Kidney tubule cell (primary cell): ENCODE data around the gene HYOU1.
A peak's percentile ranks its signal among the peaks of the same experiment; 100 is the strongest.
"Not testable (repeated sequence)": the region's sequence is repeated elsewhere in the genome, so short reads cannot be mapped to it uniquely, and the experiment has no call there.

Experiments
- DNase-seq: peaks from one replicate; pipeline ENCODE4 v3.0.0-alpha.2; 2018; ENCODE audit warnings: low spot score

The HYOU1 gene

GRCh38 chr11:119041821-119042514, 15.0 kb downstream of the HYOU1 start:
- DNase-seq: no peak

GRCh38 chr11:119039471-119039870, 17.5 kb downstream of the HYOU1 start:
- DNase-seq: not testable (repeated sequence)

DNA sequence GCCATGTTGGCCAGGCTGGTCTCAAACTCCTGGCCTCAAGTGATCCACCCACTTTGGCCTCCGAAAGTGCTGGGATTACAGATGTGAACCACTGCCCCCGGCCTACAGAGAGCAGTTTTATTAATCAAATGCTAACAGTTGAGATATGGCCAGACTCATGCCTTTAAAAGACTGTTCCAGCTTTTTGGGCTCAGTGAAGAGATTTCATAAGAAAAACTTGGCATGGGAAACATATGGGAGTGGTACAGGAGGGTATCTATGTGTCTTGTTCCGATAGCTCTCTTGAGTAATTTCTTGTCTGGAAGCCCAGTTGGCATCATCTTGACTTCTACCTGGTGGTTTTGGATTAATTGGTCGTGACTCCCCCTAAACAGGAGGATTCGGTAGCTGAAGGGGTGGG, 18.1 kb downstream of the HYOU1 start:
- DNase-seq: no peak

- DNase-seq: no peak
Observed at GRCh38 chr11:119034813-119035212, 22.2 kb downstream of the HYOU1 start.

- DNase-seq: not testable (repeated sequence)
Observed at GRCh38 chr11:119033421-119033820, 23.6 kb downstream of the HYOU1 start.

- no peak for DNase-seq
Observed at GRCh38 chr11:119031912-119032280, 25.1 kb downstream of the HYOU1 start.

- DNase-seq: peak; percentile 98
Observed at GRCh38 chr11:119030329-119031047, 26.5 kb downstream of the HYOU1 start, which contains the start of gene SLC37A4. Gene SLC37A4, minus strand, starts transcription at chr11:119030877.

- no peak for DNase-seq
Observed at GRCh38 chr11:119030029-119030328, 27.0 kb downstream of the HYOU1 start.

- DNase-seq: peak; percentile 92
Observed at GRCh38 chr11:119029340-119030028, 27.5 kb downstream of the HYOU1 start.

- DNase-seq: no peak
Observed at GRCh38 chr11:119029069-119029339, 28.0 kb downstream of the HYOU1 start.

GRCh38 chr11:119028346-119029068, 28.5 kb downstream of the HYOU1 start:
- DNase-seq: peak; percentile 36

- DNase-seq: no peak
Observed at GRCh38 chr11:119027561-119028345, 29.3 kb downstream of the HYOU1 start.

GRCh38 chr11:119026970-119027369, 30.0 kb downstream of the HYOU1 start:
- no peak for DNase-seq

GRCh38 chr11:119025978-119026766, 30.8 kb downstream of the HYOU1 start:
- no peak for DNase-seq

DNA sequence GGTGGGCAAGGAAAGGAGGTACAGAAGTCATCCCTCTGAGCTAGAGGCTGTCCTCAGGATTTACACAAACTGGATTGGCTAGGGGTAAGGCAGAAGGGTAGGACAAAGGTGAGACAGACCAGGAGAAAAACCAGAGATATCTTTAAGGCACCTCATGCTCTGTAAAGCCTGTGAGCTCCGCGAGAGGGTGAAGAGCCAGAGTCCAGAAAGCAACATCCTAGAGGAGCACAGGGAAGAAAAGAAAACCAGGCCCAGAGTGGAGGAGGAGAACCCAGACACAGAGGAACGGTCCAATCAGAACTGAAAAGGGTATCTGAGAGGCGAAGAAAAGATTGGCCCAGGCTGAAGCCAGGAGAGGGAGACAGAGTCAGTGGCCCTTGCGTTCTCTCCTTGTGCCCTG, 31.5 kb downstream of the HYOU1 start:
- DNase-seq: no peak

GRCh38 chr11:119025099-119025473, 31.9 kb downstream of the HYOU1 start:
- no peak for DNase-seq

DNA sequence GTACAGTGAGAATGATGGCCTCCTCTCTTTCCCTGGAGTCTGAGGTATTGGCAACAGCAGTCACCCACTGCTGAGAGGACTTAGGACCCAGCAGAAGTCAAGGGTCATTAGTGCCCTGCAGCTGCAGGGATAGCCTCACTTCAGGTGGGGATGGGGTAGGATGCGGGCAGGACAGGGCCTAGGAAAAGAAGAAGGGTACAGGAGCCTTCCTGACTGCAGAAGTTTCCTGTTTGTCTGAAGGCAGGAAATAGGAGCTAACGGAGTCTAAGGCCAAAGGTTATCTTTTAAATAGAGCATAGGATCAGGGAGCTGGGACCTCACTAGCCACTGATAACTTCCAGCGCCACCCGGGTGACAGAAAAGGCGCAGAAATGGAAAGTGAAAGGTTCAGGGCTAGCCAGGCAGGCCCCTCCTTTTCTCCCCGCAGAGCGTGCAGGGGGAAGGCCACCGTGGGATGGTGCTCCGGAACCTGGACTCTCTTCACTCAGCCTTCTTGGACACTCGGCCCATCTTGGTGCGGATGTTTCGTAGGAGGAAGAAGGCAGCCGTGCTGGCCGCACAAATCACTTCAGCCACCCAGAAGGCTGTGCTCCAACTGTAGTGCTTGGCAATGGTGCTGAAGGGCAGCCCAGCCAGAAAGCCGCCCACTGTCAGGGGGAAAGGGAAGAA, 32.4 kb downstream of the HYOU1 start:
- no peak for DNase-seq

DNA sequence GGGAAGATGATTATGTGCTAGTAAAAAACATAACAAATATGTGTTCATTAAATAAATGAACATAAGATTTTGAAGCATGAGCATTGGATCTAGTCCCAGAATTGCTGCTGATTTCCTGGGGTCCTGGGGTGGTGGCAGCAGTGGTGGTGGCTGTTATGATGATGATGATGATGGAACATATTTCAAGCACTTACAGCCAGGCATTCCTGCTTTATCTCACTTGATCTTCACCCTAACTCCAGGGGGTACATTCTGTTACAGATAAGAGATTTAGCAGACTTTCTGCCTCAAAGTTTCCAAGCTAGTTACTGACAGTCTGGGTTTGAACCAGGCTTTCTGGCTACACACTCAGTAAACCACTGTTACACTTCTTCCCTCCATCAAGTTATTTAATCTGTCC, 33.3 kb downstream of the HYOU1 start:
- DNase-seq: no peak

GRCh38 chr11:119021631-119022030, 35.4 kb downstream of the HYOU1 start:
- no peak for DNase-seq

- no peak for DNase-seq
Observed at GRCh38 chr11:119019996-119020395, 37.0 kb downstream of the HYOU1 start.
